ENCODE results near the gene LPAR1.

- TF ChIP-seq POLR2A (IDR thresholded peaks at IDR 0.05; ENCODE audit: low read length) (no peak), GATA1 (IDR thresholded peaks at IDR 0.05; ENCODE audit: low read depth, low read length) (no peak)
These were observed 18.3 kb upstream of the LPAR1 start for GRCh38 chr9:111056538-111056937.

Measured in erythroblast (primary cell).